Left kidney (tissue), 8 donors: ENCODE data around the gene CSF3. TPM values are rescaled to one million over a fixed set of nuclear protein-coding genes. Genes with fewer than 3 reads are reported as not detected.

Experiments
- DNase-seq: peaks from one replicate; pipeline ENCODE4 v3.0.0-alpha.2; 2013
- long read RNA-seq, 8 donors: transcript quantifications; one replicate each; lab custom pipeline, GENCODE V29; 2026
- polyA plus RNA-seq: library from polyadenylated mRNA; unstranded; fragments of 120-200 nt; gene quantifications from one replicate; pipeline ENCODE4 v1.2.1, GENCODE V29; 2013; ENCODE audit not compliant: insufficient read length

The CSF3 gene, protein sequence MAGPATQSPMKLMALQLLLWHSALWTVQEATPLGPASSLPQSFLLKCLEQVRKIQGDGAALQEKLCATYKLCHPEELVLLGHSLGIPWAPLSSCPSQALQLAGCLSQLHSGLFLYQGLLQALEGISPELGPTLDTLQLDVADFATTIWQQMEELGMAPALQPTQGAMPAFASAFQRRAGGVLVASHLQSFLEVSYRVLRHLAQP
- polyA plus RNA-seq, result not detected
- long read RNA-seq, donor 1, result 0 reads
- long read RNA-seq, donor 2, result 0 reads
- long read RNA-seq, donor 3, result 0 reads
- long read RNA-seq, donor 4, result 0 reads
- long read RNA-seq, donor 5, result 0 reads
- long read RNA-seq, donor 6, result 0 reads
- long read RNA-seq, donor 7, result 0 reads
- long read RNA-seq, donor 8, result 0 reads

DNA sequence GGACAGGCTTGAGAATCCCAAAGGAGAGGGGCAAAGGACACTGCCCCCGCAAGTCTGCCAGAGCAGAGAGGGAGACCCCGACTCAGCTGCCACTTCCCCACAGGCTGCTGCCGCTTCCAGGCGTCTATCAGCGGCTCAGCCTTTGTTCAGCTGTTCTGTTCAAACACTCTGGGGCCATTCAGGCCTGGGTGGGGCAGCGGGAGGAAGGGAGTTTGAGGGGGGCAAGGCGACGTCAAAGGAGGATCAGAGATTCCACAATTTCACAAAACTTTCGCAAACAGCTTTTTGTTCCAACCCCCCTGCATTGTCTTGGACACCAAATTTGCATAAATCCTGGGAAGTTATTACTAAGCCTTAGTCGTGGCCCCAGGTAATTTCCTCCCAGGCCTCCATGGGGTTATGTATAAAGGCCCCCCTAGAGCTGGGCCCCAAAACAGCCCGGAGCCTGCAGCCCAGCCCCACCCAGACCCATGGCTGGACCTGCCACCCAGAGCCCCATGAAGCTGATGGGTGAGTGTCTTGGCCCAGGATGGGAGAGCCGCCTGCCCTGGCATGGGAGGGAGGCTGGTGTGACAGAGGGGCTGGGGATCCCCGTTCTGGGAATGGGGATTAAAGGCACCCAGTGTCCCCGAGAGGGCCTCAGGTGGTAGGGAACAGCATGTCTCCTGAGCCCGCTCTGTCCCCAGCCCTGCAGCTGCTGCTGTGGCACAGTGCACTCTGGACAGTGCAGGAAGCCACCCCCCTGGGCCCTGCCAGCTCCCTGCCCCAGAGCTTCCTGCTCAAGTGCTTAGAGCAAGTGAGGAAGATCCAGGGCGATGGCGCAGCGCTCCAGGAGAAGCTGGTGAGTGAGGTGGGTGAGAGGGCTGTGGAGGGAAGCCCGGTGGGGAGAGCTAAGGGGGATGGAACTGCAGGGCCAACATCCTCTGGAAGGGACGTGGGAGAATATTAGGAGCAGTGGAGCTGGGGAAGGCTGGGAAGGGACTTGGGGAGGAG, at the start of gene CSF3:
CSF3 (plus strand) TSS at position 436 of the 993 bp plus-strand sequence; CDS start at position 471, 35 bp downstream.
- DNase-seq, result no peak

DNA sequence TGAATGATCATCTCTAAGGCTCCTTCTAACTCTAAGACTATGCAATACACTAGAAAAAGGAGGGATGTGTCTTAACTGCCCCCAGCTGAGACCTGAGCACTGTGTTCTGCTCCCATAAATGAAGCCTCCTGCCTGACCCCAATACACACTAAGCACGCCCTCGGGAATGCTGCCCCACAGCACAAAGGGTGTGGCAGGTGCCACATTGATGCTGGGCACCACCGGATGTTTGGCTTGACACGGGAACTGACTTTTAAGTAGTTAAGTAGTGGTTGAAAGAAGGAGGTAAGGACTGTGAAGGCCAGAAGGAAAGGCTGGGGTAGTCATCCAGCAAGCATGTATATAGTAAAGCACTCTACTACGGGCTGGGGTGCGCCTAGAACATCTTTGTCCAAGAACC, 48.5 kb upstream of the CSF3 start:
- no peak for DNase-seq

DNA sequence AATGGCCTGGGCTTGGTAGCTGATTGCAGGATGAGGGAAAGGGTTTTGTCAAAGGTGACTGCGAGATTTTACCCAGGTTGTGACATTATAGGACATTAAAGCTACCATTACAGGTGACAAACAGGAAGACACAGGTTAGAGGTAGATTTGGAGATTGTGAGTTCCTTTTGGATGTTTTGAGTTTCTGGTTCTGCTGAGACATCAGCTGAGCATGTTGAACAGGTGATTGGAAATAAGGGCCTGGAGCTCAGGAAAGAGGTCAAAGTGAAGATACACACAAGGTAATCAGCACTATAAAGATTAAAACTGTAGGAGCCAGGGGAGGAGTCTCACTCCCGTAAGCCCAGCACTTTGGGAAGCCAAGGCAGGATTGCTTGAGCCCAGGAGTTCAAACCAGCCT, 46.5 kb upstream of the CSF3 start:
- DNase-seq, result no peak

DNA sequence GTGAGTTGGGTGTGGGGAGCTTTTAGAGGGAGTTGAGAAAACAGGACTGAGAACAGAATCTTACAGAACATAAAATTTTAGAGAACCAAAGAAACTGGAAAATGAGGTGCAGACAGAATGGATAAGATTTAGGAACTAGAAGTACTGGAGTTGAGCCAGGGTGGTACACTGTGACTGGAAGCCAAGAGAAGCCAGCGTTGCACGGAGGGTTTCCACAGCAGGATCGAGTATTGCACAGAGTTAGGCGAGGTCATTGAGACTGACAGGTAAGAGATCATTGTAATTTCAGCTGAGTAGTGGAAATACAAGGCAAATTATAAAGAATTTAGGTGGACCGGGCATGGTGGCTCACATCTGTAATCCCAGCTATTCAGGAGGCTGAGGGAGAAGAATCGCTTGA, 45.9 kb upstream of the CSF3 start:
- no peak for DNase-seq

DNA sequence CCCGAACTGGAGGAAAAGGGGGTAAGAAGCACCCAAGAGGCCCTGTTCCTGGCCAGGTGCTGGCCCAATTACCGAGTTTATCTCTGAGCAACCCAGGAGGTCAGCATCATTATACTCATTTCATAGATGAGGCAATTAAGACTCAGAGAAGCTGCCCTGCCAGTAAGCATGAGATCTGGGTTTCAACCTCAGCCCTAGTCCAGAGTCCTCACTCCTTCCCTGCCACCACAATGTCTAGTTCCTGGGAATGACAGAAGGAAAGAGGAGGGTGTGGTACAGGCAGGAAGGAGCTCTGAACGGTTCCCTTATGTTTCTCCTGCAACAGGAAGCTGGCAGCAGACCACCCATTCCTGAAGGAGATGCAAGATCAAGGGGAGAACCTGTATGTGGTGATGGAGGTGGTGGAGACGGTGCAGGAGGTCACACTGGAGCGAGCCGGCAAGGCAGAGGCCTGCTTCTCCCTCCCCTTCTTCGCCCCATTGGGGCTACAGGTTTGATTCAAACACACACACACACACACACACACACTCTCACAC, 45.0 kb upstream of the CSF3 start:
- DNase-seq, result no peak

DNA sequence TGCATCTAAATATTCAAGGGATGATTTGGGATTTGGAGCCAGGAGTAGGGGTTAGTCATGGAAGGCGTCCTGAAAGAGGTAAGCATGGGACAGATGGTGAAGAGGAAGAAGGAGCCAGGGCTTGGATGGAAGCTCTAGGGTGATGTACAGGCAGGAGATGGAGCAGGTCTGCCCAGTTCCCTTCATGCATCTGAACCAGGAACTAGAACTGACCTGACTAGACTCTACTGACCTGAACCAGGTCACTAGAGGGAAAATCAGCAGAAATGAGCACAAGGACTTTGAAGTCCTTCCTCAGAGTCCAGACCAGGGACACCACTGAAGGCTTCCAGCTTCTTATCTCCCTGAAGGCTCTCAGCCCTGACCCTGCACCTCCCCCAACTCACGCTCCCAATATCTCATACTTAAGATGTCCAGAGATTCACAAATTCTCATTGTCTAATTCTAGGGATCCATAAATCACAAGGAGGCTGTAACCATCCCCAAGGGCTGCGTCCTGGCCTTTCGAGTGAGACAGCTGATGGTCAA, 44.1 kb upstream of the CSF3 start:
- DNase-seq, result no peak

DNA sequence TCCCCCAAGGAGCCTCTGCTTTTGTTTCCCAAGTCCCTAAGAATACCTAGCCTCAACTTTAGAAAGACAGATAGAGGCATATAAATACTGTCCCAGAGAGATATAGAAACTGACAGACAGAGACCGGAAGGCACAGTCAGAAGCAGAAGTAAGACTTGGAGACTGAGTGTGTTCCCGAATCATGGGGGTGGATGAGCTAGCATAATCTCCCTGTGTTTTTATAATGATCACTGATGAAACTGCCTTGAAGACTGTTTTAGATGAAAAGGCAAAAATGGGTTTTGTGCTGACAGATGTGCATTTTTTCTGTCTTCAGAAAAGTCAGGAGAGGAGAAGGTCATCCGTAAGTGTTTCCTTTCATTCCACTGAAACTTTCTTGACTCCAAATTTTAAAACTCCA, 43.0 kb upstream of the CSF3 start:
- no peak for DNase-seq

DNA sequence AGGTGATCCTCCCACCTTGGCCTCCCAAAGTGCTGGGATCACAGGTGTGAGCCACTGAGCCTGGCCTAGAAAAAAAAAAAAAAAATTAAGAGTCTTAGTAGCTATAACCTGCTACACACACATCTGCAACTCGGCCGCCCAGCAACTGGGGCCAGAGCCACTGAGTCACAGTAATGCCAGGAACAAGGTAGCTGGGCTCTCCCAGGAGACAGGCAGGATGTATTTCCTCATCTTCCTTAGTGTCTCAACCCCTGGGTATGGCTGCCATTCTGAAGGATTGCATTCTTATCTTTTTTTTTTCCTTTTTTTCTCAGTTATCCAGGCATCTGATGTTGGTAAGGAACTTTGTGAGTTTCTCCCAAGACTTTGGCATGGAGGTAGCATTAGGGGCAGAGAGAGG, 41.7 kb upstream of the CSF3 start:
- no peak for DNase-seq

DNA sequence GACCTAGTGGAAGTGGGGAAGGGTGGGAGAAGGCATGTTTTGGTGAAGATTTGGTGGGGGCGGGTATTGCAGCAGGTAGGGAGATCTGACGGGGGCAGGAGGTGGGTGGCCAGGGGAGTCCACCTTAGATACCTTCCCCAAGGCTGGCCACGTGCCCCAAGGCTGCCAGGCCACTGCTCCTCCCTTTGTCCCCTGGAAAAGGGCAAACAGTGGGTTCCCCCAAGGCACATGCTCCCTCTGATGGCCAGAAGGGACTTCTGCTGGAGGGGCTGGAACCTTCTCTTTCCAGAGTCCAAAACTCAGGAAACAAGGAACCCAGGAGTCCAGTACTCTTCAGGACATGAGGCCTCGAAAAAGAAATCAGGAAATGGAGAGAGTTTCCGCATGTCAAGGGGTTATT, 40.8 kb upstream of the CSF3 start:
- DNase-seq, result no peak

DNA sequence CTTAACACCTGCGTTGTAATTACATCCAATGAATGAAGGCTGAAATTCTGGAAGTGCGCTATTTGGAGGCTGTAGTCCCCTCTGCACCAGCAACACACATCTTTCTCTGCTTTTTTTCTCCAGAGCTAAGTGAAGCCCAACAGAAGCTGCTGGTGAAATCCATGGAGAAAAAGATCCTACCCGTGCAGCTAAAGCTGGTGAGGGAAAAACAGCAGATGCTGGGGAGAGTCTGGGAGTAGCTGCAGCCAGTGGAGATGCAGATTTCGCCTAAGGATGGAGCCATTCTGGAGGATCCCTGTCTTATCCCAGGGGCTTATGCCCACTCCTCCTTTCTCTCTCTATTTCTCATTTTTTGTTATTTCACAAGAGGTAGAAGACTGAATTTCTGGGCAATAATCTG, 39.4 kb upstream of the CSF3 start:
- DNase-seq, result no peak

DNA sequence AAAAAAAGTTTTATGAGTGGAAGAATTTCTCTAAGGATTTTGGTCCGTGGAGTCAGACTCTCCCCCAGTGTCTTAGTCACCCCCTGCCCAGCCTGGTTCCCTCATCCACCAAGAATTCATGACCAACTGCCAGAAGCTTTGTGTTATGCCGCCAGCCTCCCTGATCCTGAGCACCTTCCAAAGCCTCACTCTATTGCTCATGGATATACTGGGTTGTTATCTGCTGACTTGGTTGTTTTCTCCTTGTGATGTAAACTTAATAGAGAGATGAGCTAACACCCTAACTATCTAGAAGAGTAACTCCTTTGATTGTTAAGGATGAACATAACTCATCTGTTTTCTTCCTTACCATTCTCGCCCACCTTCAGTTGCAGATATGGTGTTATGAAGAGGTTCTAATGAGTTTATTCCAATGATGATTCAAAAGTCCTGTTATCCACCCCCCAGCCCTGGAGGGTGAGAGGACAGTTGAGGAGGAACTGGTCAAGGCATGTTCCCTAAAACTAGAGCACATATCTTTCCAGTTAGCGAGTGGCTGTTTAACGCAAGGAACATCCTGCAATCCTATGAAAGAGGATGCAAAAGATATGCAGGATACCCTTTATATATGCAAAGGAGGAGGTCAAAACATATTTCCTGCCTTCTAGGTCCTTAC, 36.1 kb upstream of the CSF3 start:
- no peak for DNase-seq

DNA sequence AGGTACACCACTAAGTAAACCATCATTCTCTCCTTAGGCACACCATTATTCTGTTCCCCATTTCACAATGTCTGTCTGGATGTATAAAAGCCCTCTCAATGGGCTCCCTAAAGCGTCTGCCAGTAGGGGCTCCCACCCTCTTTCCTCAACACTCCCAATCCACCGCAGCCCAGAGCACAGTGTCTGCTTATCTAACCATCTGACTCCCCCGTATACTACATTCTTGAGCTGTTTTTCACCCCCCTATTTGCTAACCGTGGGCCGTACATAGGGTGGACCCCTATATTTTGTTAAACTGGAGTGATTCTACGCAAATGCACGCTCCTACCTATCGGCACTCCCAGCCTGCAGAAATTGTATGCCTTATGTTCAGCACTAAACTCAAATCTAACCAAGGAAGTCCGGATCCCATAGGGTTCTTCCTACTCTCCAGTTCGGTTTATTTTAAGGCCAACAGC, 35.3 kb upstream of the CSF3 start:
- DNase-seq, result no peak

DNA sequence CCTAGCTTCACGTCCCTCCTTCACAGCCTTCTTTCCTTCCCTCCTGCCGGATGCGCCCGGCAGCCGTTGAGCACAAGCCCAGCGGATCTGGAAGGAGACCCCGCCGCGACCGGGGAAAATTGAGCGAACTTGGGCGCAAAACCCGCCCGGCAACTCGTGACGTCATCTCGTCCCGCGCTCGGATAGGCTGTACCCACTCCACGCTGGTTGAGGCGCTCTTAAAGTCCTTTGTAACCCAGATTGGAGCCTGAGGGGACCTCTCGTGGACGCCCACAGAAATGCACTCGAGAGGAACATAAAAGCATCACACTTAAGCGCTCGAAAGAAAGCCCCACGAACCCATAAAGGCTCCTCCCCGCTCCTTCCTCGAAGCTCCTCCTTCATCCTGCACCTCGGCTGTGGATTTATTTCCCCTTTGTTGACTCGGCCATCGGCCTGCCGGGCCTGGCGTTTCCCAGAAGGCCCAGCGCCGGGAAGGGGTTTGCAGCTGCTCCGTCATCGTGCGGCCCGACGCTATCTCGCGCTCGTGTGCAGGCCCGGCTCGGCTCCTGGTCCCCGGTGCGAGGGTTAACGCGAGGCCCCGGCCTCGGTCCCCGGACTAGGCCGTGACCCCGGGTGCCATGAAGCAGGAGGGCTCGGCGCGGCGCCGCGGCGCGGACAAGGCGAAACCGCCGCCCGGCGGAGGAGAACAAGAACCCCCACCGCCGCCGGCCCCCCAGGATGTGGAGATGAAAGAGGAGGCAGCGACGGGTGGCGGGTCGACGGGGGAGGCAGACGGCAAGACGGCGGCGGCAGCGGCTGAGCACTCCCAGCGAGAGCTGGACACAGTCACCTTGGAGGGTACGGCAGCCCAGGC, 34.7 kb upstream of the CSF3 start, which contains the start of gene PSMD3:
PSMD3 (plus strand) TSS at position 457 of the 856 bp plus-strand sequence; CDS start at position 621, 164 bp downstream.
- DNase-seq, result peak; percentile 100

DNA sequence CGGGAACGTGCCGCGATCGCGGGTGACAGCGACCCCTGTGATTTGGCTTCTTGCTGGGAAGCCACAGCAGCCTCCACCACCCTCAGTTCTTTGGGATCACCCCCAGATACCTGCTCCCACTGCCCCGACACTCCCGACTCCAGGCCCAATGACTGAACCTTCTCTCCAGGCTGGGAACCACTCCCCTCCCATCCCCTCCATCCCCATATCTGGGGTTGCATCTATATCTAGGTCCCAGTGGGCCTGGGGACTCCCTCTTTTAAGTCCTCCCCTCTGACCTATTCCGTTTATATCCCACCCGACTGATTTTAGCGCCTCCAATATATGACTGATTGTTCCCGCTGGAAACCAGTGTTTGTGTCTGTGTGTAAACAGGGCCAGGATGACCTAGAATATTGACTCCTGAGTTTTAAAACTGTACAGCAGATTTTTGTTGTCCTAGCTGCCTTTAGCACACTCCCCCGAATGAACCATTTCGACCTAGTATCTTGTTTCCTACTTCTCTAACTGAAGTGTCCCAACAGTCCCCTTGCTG, 34.0 kb upstream of the CSF3 start:
- peak; percentile 17 for DNase-seq

DNA sequence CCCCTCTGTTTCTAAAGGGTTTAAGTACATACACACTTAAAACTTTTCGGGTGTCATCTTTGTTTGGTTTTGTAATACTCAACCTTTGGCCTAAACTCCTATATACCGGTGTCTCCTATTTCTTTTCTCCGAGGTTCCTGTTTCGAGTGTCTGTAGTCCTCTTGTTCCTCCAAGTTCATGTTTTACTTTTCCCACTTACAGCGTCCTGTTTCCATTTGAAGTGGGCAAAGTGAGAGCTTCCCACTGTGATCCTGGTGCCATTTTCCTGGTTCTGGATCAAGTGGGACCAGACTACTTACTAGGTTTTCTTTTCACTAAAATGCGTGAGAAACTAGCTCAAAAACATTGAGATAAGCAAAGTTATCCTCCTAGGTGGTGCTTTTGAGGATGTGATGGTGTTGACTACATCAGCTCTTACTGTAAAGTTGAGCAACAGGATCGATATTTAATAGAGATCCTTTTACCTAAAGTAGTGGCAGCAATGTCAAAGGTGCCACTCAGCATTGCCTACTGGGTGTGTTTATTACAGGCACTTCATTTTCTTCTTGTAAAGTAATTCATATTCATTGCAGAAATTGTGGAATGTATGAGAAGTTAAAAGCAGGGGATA, 33.4 kb upstream of the CSF3 start:
- DNase-seq, result no peak

DNA sequence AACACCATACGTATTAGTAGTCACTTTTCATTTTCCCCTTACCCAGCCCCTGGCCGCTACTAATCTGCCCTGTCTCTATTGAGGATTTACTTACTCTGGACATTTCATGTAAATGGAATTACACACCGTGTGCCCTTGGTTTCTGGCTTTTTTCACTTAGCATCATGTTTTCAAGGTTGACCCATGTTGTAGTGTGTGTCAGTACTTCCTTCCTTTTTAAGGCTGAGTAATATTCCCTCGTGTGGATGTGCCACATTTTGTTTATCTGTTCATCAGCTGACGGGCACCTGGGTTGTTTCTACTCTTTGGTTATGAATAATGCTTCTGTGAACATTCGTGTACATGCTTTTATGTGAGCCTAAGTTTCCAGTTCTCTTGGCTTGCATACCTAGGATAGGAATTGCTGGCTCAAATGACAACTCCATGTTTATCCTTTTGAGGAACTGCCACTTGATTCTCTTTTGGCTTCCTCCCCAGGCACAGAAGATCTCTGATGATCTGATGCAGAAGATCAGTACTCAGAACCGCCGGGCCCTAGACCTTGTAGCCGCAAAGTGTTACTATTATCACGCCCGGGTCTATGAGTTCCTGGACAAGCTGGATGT, 26.9 kb upstream of the CSF3 start:
- no peak for DNase-seq

DNA sequence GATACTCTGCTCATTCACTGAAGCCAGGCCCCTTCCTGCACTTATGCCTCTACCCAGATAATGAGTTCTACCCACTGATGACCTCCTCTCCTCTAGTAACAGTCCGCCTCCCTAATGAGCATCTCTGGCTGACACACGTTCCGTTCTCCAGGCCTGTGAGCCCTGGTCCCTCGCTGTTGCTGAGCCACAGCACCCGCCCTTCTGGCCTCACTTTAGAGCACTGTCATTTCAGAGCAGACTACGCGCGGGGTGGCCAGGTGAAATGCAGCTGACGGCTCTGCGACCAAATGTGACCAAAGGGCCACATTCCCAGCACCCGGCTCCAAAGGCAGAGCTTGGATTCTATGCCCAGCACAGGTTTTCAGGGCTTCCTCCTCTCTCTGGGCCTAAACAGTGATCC, 20.8 kb upstream of the CSF3 start:
- no peak for DNase-seq

DNA sequence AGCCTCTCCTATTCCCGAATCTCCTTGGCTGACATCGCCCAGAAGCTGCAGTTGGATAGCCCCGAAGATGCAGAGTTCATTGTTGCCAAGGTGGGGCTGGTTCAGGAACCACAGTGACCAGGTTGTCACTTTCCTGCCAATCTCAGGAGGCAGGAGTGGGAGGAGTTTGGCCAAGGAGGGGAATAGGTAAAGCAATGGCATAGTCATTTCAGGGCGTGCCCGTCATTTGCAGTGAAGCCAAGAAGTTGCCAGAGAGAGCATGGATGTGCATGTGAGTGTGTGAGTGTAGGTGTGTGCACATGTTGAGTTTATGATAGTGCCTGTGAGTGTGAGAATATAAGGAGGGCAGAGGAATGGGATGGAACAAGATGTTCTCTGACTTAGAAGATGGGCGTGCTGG, 19.8 kb upstream of the CSF3 start:
- DNase-seq, result no peak

DNA sequence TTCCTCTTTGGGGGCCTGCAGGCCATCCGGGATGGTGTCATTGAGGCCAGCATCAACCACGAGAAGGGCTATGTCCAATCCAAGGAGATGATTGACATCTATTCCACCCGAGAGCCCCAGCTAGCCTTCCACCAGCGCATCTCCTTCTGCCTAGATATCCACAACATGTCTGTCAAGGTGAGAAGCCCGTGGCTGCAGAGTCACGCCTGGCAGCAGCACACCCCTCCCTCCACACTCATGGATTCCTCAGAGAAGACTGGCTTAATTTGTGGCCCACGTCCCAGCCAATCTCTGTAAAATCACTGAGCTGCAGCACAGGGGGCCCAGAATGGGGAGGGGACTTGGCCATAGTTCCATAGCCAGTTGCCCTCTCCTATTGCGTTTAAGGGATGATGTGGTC, 19.1 kb upstream of the CSF3 start:
- no peak for DNase-seq

DNA sequence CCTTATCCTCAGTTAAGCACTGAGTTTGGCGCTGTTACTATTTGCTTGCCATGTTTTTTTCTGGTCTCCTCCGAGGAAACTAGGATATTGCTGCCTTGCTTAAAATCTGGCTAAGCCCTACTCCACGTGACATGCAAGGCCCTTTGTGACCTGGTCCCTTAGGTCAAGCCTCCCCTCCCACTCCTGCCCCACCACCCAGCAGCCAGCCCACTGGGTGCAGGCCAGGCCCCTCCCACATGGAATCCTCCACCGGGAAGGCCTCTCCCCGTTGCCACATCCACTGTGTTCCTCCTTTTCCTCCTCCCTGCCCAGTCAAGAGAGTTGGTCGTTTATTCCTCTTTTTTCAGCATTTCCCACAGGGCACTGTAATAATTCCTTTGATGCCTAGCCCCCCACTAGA, 18.4 kb upstream of the CSF3 start:
- DNase-seq, result no peak
